ENCODE data around the gene RNGTT.

RNGTT gene

GRCh38 chr6:88839280-88839679 is 124.1 kb downstream of the RNGTT start:
- TF ChIP-seq POLR2AphosphoS5 (IDR thresholded peaks at IDR 0.05; ENCODE audit: low read depth, low read length) = no peak
- no peak for TF ChIP-seq TAF1 (IDR thresholded peaks at IDR 0.05; ENCODE audit: borderline replicate concordance, insufficient read depth, low read length)
- TF ChIP-seq FOXP2 (optimal IDR thresholded peaks at IDR 0.05; ENCODE audit: borderline replicate concordance, extremely low read depth, extremely low read length, insufficient read depth) = no peak
- TF ChIP-seq SIN3A (IDR thresholded peaks at IDR 0.05; ENCODE audit: borderline replicate concordance, insufficient read depth, low read length) = no peak
- no peak for TF ChIP-seq REST (IDR thresholded peaks at IDR 0.05; ENCODE audit: insufficient read depth in 1 of 2, low read depth in 2 of 2, low read length in 2 of 2)

- TF ChIP-seq POLR2AphosphoS5 (IDR thresholded peaks at IDR 0.05; ENCODE audit: low read depth, low read length) (no peak), REST (IDR thresholded peaks at IDR 0.05; ENCODE audit: insufficient read depth in 1 of 2, low read depth in 2 of 2, low read length in 2 of 2) (no peak), TAF1 (IDR thresholded peaks at IDR 0.05; ENCODE audit: borderline replicate concordance, insufficient read depth, low read length) (no peak), FOXP2 (optimal IDR thresholded peaks at IDR 0.05; ENCODE audit: borderline replicate concordance, extremely low read depth, extremely low read length, insufficient read depth) (no peak)
Measured at GRCh38 chr6:88835210-88835609, 128.2 kb downstream of the RNGTT start.

GRCh38 chr6:88825856-88826255 is 137.6 kb downstream of the RNGTT start:
- TF ChIP-seq TAF1 (IDR thresholded peaks at IDR 0.05; ENCODE audit: borderline replicate concordance, insufficient read depth, low read length) (no peak), SIN3A (IDR thresholded peaks at IDR 0.05; ENCODE audit: borderline replicate concordance, insufficient read depth, low read length) (no peak), FOXP2 (optimal IDR thresholded peaks at IDR 0.05; ENCODE audit: borderline replicate concordance, extremely low read depth, extremely low read length, insufficient read depth) (no peak), REST (IDR thresholded peaks at IDR 0.05; ENCODE audit: insufficient read depth in 1 of 2, low read depth in 2 of 2, low read length in 2 of 2) (no peak), POLR2AphosphoS5 (IDR thresholded peaks at IDR 0.05; ENCODE audit: low read depth, low read length) (no peak)

GRCh38 chr6:88823998-88824397 is 139.4 kb downstream of the RNGTT start:
- TF ChIP-seq REST (IDR thresholded peaks at IDR 0.05; ENCODE audit: insufficient read depth in 1 of 2, low read depth in 2 of 2, low read length in 2 of 2) = no peak
- no peak for TF ChIP-seq FOXP2 (optimal IDR thresholded peaks at IDR 0.05; ENCODE audit: borderline replicate concordance, extremely low read depth, extremely low read length, insufficient read depth)
- TF ChIP-seq POLR2AphosphoS5 (IDR thresholded peaks at IDR 0.05; ENCODE audit: low read depth, low read length) = no peak
- TF ChIP-seq TAF1 (IDR thresholded peaks at IDR 0.05; ENCODE audit: borderline replicate concordance, insufficient read depth, low read length) = no peak
- no peak for TF ChIP-seq SIN3A (IDR thresholded peaks at IDR 0.05; ENCODE audit: borderline replicate concordance, insufficient read depth, low read length)

- TF ChIP-seq FOXP2 (optimal IDR thresholded peaks at IDR 0.05; ENCODE audit: borderline replicate concordance, extremely low read depth, extremely low read length, insufficient read depth) (no peak), POLR2AphosphoS5 (IDR thresholded peaks at IDR 0.05; ENCODE audit: low read depth, low read length) (no peak), REST (IDR thresholded peaks at IDR 0.05; ENCODE audit: insufficient read depth in 1 of 2, low read depth in 2 of 2, low read length in 2 of 2) (no peak), TAF1 (IDR thresholded peaks at IDR 0.05; ENCODE audit: borderline replicate concordance, insufficient read depth, low read length) (no peak), SIN3A (IDR thresholded peaks at IDR 0.05; ENCODE audit: borderline replicate concordance, insufficient read depth, low read length) (no peak)
Measured at GRCh38 chr6:88815491-88815890, 147.9 kb downstream of the RNGTT start.
